Activated naive CD8-positive, alpha-beta T cell treated with anti-CD3 and anti-CD28 coated beads, Interleukin-2, amount 50 U/mL, for 24 hours (primary cell): ENCODE measurements around the gene CCDC88C.

Source experiments
- ATAC-seq: fragments of 150-1000 bp; cut with Tn5 transposase; one replicate; pipeline ENCODE4 v1.10.0; 2021
- DNase-seq: peaks from one replicate; pipeline ENCODE4 v3.0.0; 2021
- H3K27ac Mint-ChIP-seq: one replicate; pipeline ENCODE4 v1.8.0; 2021; ENCODE audit warnings: mild to moderate bottlenecking, mixed read lengths
- H3K27me3 Mint-ChIP-seq: one replicate; pipeline ENCODE4 v1.8.0; 2021; ENCODE audit warnings: mixed read lengths
- H3K36me3 Mint-ChIP-seq: one replicate; pipeline ENCODE4 v1.8.0; 2021; ENCODE audit warnings: low read depth, mixed read lengths
- H3K4me1 Mint-ChIP-seq: one replicate; pipeline ENCODE4 v1.8.0; 2021; ENCODE audit warnings: mixed read lengths
- H3K4me3 Mint-ChIP-seq: one replicate; pipeline ENCODE4 v1.8.0; 2021; ENCODE audit warnings: mild to moderate bottlenecking, moderate library complexity, mixed read lengths
- H3K9me3 Mint-ChIP-seq: one replicate; pipeline ENCODE4 v1.8.0; 2021; ENCODE audit warnings: mixed read lengths

Gene CCDC88C

GRCh38 chr14:91396013-91396660 is 21.5 kb downstream of the CCDC88C start:
- no peak for DNase-seq
- Mint-ChIP-seq H3K9me3 (no peaks in the 10 kb centered on the region), H3K4me3 (peak overlapping the region; percentile 74), H3K4me1 (peaks cover 94% of the 10 kb centered on the region), H3K27me3 (no peaks in the 10 kb centered on the region), H3K36me3 (peaks cover 8% of the 10 kb centered on the region), H3K27ac (peak overlapping the region; percentile 84)
- ATAC-seq, result no peak

- no peak for ATAC-seq
- Mint-ChIP-seq H3K27ac (peak overlapping the region; percentile 84), H3K4me3 (peak overlapping the region; percentile 74), H3K36me3 (peaks cover 8% of the 10 kb centered on the region), H3K9me3 (no peaks in the 10 kb centered on the region), H3K27me3 (no peaks in the 10 kb centered on the region), H3K4me1 (peaks cover 96% of the 10 kb centered on the region)
- DNase-seq, result no peak
Observed at GRCh38 chr14:91395466-91395865, 22.2 kb downstream of the CCDC88C start.

GRCh38 chr14:91394105-91395081 is 23.2 kb downstream of the CCDC88C start:
- no peak overlapping the region for H3K4me3 Mint-ChIP-seq
- H3K9me3 Mint-ChIP-seq, result no peaks in the 10 kb centered on the region
- DNase-seq (no peak), ATAC-seq (no peak)
- H3K4me1 Mint-ChIP-seq, result peaks cover 97% of the 10 kb centered on the region
- no peaks in the 10 kb centered on the region for H3K27me3 Mint-ChIP-seq
- H3K36me3 Mint-ChIP-seq, result peaks cover 11% of the 10 kb centered on the region
- peak overlapping the region; percentile 84 for H3K27ac Mint-ChIP-seq

- ATAC-seq (no peak), DNase-seq (no peak)
- Mint-ChIP-seq H3K4me1 (peaks cover 97% of the 10 kb centered on the region), H3K36me3 (peaks cover 15% of the 10 kb centered on the region), H3K4me3 (peak overlapping the region; percentile 57), H3K27me3 (no peaks in the 10 kb centered on the region), H3K9me3 (no peaks in the 10 kb centered on the region), H3K27ac (peak overlapping the region; percentile 75)
Observed at GRCh38 chr14:91392623-91393303, 24.9 kb downstream of the CCDC88C start.

GRCh38 chr14:91390165-91390778 is 27.3 kb downstream of the CCDC88C start:
- Mint-ChIP-seq H3K27me3 (no peaks in the 10 kb centered on the region), H3K9me3 (no peaks in the 10 kb centered on the region), H3K27ac (peak overlapping the region; percentile 70), H3K4me3 (peak overlapping the region; percentile 46), H3K4me1 (peaks cover 94% of the 10 kb centered on the region), H3K36me3 (peaks cover 14% of the 10 kb centered on the region)
- ATAC-seq (peak; percentile 40), DNase-seq (no peak)

- no peaks in the 10 kb centered on the region for H3K27me3 Mint-ChIP-seq
- H3K27ac Mint-ChIP-seq, result peak overlapping the region; percentile 60
- peaks cover 92% of the 10 kb centered on the region for H3K4me1 Mint-ChIP-seq
- H3K36me3 Mint-ChIP-seq, result peaks cover 14% of the 10 kb centered on the region
- peak overlapping the region; percentile 44 for H3K4me3 Mint-ChIP-seq
- DNase-seq (no peak), ATAC-seq (no peak)
- H3K9me3 Mint-ChIP-seq, result no peaks in the 10 kb centered on the region
Observed at GRCh38 chr14:91389150-91389549, 28.5 kb downstream of the CCDC88C start.

GRCh38 chr14:91388551-91388975 is 29.1 kb downstream of the CCDC88C start:
- ATAC-seq (peak; percentile 72), DNase-seq (no peak)
- H3K27me3 Mint-ChIP-seq, result no peaks in the 10 kb centered on the region
- H3K9me3 Mint-ChIP-seq, result no peaks in the 10 kb centered on the region
- peaks cover 14% of the 10 kb centered on the region for H3K36me3 Mint-ChIP-seq
- peak overlapping the region; percentile 44 for H3K4me3 Mint-ChIP-seq
- peak overlapping the region; percentile 60 for H3K27ac Mint-ChIP-seq
- H3K4me1 Mint-ChIP-seq, result peaks cover 91% of the 10 kb centered on the region

- ATAC-seq (no peak), DNase-seq (no peak)
- Mint-ChIP-seq H3K27ac (peak overlapping the region; percentile 60), H3K4me3 (no peak overlapping the region), H3K9me3 (no peaks in the 10 kb centered on the region), H3K27me3 (no peaks in the 10 kb centered on the region), H3K36me3 (peaks cover 14% of the 10 kb centered on the region), H3K4me1 (peaks cover 92% of the 10 kb centered on the region)
Observed at GRCh38 chr14:91387951-91388381, 29.7 kb downstream of the CCDC88C start.

- H3K27me3 Mint-ChIP-seq, result no peaks in the 10 kb centered on the region
- ATAC-seq (no peak), DNase-seq (no peak)
- peak overlapping the region; percentile 60 for H3K27ac Mint-ChIP-seq
- H3K9me3 Mint-ChIP-seq, result no peaks in the 10 kb centered on the region
- peak overlapping the region; percentile 26 for H3K4me3 Mint-ChIP-seq
- peaks cover 93% of the 10 kb centered on the region for H3K4me1 Mint-ChIP-seq
- H3K36me3 Mint-ChIP-seq, result peaks cover 14% of the 10 kb centered on the region
Observed at GRCh38 chr14:91387169-91387835, 30.3 kb downstream of the CCDC88C start.

- H3K9me3 Mint-ChIP-seq, result no peaks in the 10 kb centered on the region
- peaks cover 93% of the 10 kb centered on the region for H3K4me1 Mint-ChIP-seq
- peaks cover 16% of the 10 kb centered on the region for H3K36me3 Mint-ChIP-seq
- H3K4me3 Mint-ChIP-seq, result no peak overlapping the region
- DNase-seq, result no peak
- H3K27ac Mint-ChIP-seq, result no peak overlapping the region
- no peaks in the 10 kb centered on the region for H3K27me3 Mint-ChIP-seq
- ATAC-seq, result no peak
Observed at GRCh38 chr14:91385697-91386096, 31.9 kb downstream of the CCDC88C start.

- peaks cover 93% of the 10 kb centered on the region for H3K4me1 Mint-ChIP-seq
- H3K4me3 Mint-ChIP-seq, result no peak overlapping the region
- peaks cover 15% of the 10 kb centered on the region for H3K36me3 Mint-ChIP-seq
- no peak for DNase-seq
- peak overlapping the region; percentile 66 for H3K27ac Mint-ChIP-seq
- no peak for ATAC-seq
- no peaks in the 10 kb centered on the region for H3K9me3 Mint-ChIP-seq
- no peaks in the 10 kb centered on the region for H3K27me3 Mint-ChIP-seq
Observed at GRCh38 chr14:91385224-91385623, 32.4 kb downstream of the CCDC88C start.

- Mint-ChIP-seq H3K27me3 (no peaks in the 10 kb centered on the region), H3K4me1 (peaks cover 94% of the 10 kb centered on the region)
Observed at GRCh38 chr14:91383439-91383838, 34.2 kb downstream of the CCDC88C start.

GRCh38 chr14:91381801-91382670 is 35.6 kb downstream of the CCDC88C start:
- DNase-seq (no peak), ATAC-seq (peak; percentile 16)
- H3K4me1 Mint-ChIP-seq, result peaks cover 94% of the 10 kb centered on the region
- no peaks in the 10 kb centered on the region for H3K9me3 Mint-ChIP-seq
- H3K36me3 Mint-ChIP-seq, result peaks cover 11% of the 10 kb centered on the region
- H3K4me3 Mint-ChIP-seq, result peak overlapping the region; percentile 0
- peak overlapping the region; percentile 65 for H3K27ac Mint-ChIP-seq
- H3K27me3 Mint-ChIP-seq, result no peaks in the 10 kb centered on the region

More at GRCh38 chr14:91383439-91383838, 34.2 kb downstream of the CCDC88C start:
- ATAC-seq (no peak), DNase-seq (no peak)
- Mint-ChIP-seq H3K36me3 (peaks cover 13% of the 10 kb centered on the region), H3K27ac (no peak overlapping the region), H3K4me3 (no peak overlapping the region), H3K9me3 (no peaks in the 10 kb centered on the region)
